WTC11 (cell line): ENCODE data around the gene TDP1. TPM values are rescaled to one million over a fixed set of nuclear protein-coding genes. Genes with fewer than 3 reads are reported as not detected.

ENCODE experiments used
- ATAC-seq: fragments of 200-7000 bp; cut with Tn5 transposase; 2 replicates; pipeline ENCODE4 v1.10.0; 2021; ENCODE audit warnings: mild to moderate bottlenecking, moderate library complexity
- CTCF ChIA-PET: fragments of 300-600 bp; sonication (Branson Sonifier 250); formaldehyde crosslinking; loops from one replicate; lab custom pipeline; 2021; ENCODE audit warnings: antibody characterized with exemption; lab: Charles Lee
- POLR2A ChIA-PET: fragments of 350-600 bp; sonication (Branson Sonifier 250); formaldehyde crosslinking; loops from one replicate; lab custom pipeline; 2021; ENCODE audit warnings: antibody characterized with exemption; lab: Charles Lee
- DNase-seq: peaks from one replicate; pipeline ENCODE4 v3.0.0; 2021; ENCODE audit warnings: low spot score
- H3K27ac Mint-ChIP-seq: 2 replicates; pipeline ENCODE4 v1.8.0; 2021; ENCODE audit warnings: mixed read lengths
- H3K27me3 Mint-ChIP-seq: 2 replicates; pipeline ENCODE4 v1.8.0; 2021; ENCODE audit warnings: low read depth, mild to moderate bottlenecking, moderate library complexity, mixed read lengths
- H3K36me3 Mint-ChIP-seq: 2 replicates; pipeline ENCODE4 v1.8.0; 2021; ENCODE audit warnings: mixed read lengths
- H3K4me1 Mint-ChIP-seq: 2 replicates; pipeline ENCODE4 v1.8.0; 2022; ENCODE audit warnings: mixed read lengths
- H3K4me3 Mint-ChIP-seq: 2 replicates; pipeline ENCODE4 v1.8.0; 2021; ENCODE audit warnings: mild to moderate bottlenecking, moderate library complexity, mixed read lengths
- H3K9me3 Mint-ChIP-seq: 2 replicates; pipeline ENCODE4 v1.8.0; 2021; ENCODE audit warnings: mixed read lengths
- AR ChIP-seq: fragments of 250-450 bp; sonication (Bioruptor Pico); IDR thresholded peaks from 2 replicates; pipeline ENCODE4 v1.9.0; 2021; ENCODE audit warnings: mild to moderate bottlenecking
- ATF6 ChIP-seq: sonication (generic); formaldehyde crosslinking; IDR thresholded peaks from 2 replicates; pipeline ENCODE4 v1.8.1; 2023; ENCODE audit warnings: mild to moderate bottlenecking, missing genetic modification reagents
- CREB1 ChIP-seq: sonication (generic); formaldehyde crosslinking; IDR thresholded peaks from 2 replicates; pipeline ENCODE4 v1.8.0; 2023; ENCODE audit warnings: mild to moderate bottlenecking, missing genetic modification reagents
- E2F1 ChIP-seq: sonication (generic); formaldehyde crosslinking; IDR thresholded peaks from 2 replicates; pipeline ENCODE4 v1.8.0; 2022; ENCODE audit warnings: mild to moderate bottlenecking, missing genetic modification reagents
- ESRRA ChIP-seq: sonication (generic); formaldehyde crosslinking; IDR thresholded peaks from 2 replicates; pipeline ENCODE4 v1.8.1; 2022; ENCODE audit warnings: mild to moderate bottlenecking, missing genetic modification reagents, borderline replicate concordance
- FOXJ3 ChIP-seq: sonication (generic); formaldehyde crosslinking; IDR thresholded peaks from 2 replicates; pipeline ENCODE4 v1.9.0; 2021; ENCODE audit warnings: missing genetic modification reagents, mild to moderate bottlenecking, borderline replicate concordance
- FOXK1 ChIP-seq: sonication (generic); formaldehyde crosslinking; IDR thresholded peaks from 2 replicates; pipeline ENCODE4 v1.8.0; 2022; ENCODE audit warnings: mild to moderate bottlenecking, moderate library complexity, missing genetic modification reagents
- GABPB1 ChIP-seq: sonication (generic); formaldehyde crosslinking; IDR thresholded peaks from 2 replicates; pipeline ENCODE4 v1.8.1; 2023; ENCODE audit warnings: mild to moderate bottlenecking, missing genetic modification reagents
- IRF2 ChIP-seq: sonication (generic); formaldehyde crosslinking; IDR thresholded peaks from 2 replicates; pipeline ENCODE4 v1.8.0; 2022; ENCODE audit warnings: low read depth, missing genetic modification reagents, borderline replicate concordance
- NR3C1 ChIP-seq: sonication (generic); formaldehyde crosslinking; conservative IDR thresholded peaks from 2 replicates; pipeline ENCODE4 v1.8.1; 2023; ENCODE audit warnings: low read depth, mild to moderate bottlenecking, missing genetic modification reagents
- PRRX2 ChIP-seq: fragments of 250-450 bp; sonication (Bioruptor Pico); IDR thresholded peaks from 2 replicates; pipeline ENCODE4 v1.8.0; 2021; ENCODE audit warnings: mild to moderate bottlenecking
- STAT6 ChIP-seq: sonication (generic); formaldehyde crosslinking; conservative IDR thresholded peaks from 2 replicates; pipeline ENCODE4 v1.8.1; 2023; ENCODE audit warnings: mild to moderate bottlenecking, low read depth, missing genetic modification reagents, moderate library complexity
- ZBTB21 ChIP-seq: sonication (generic); formaldehyde crosslinking; IDR thresholded peaks from 2 replicates; pipeline ENCODE4 v1.8.1; 2023; ENCODE audit warnings: mild to moderate bottlenecking, missing genetic modification reagents, borderline replicate concordance
- ZBTB43 ChIP-seq: sonication (generic); formaldehyde crosslinking; IDR thresholded peaks from 2 replicates; pipeline ENCODE4 v1.8.1; 2023; ENCODE audit warnings: mild to moderate bottlenecking, missing genetic modification reagents
- ZNF121 ChIP-seq: sonication (generic); formaldehyde crosslinking; IDR thresholded peaks from 2 replicates; pipeline ENCODE4 v1.8.0; 2023; ENCODE audit warnings: missing genetic modification reagents
- ZNF425 ChIP-seq: fragments of 250-450 bp; sonication (Bioruptor Pico); conservative IDR thresholded peaks from 2 replicates; pipeline ENCODE4 v1.9.0; 2021; ENCODE audit warnings: mild to moderate bottlenecking
- total RNA-seq: library from RNA; stranded (reverse); gene quantifications from 3 replicates; pipeline ENCODE4 v1.2.3, GENCODE V29; 2021

Gene TDP1
- total RNA-seq, 1 experiment from 2014 or later: 59.8 TPM

- H3K4me1 Mint-ChIP-seq: peaks cover 10% of the 10 kb centered on the region
- no peak for TF ChIP-seq NR3C1 (CRISPR knock-in tag)
- DNase-seq (no peak), ATAC-seq (no peak)
- no peaks in the 10 kb centered on the region for H3K36me3 Mint-ChIP-seq
- no peaks in the 10 kb centered on the region for H3K9me3 Mint-ChIP-seq
- POLR2A ChIA-PET: no interaction called here
- no peak overlapping the region for H3K4me3 Mint-ChIP-seq
- CTCF ChIA-PET: interaction anchor here (0.6 to 6.9 kb wide), 2 partner anchors 17 to 140 kb away, joined by 4 to 47 read pairs; no protein-coding TSS in a partner anchor
- no peak overlapping the region for H3K27ac Mint-ChIP-seq
- no peaks in the 10 kb centered on the region for H3K27me3 Mint-ChIP-seq
Observed at GRCh38 chr14:89922031-89922907, 33.5 kb upstream of the TDP1 start.

GRCh38 chr14:89924268-89924667 lies 31.5 kb upstream of the TDP1 start:
- ATAC-seq (no peak), DNase-seq (no peak)
- ChIA-PET POLR2A (no interaction called here), CTCF (interaction anchor here (0.7 to 6.9 kb wide), 2 partner anchors 15 to 49 kb away, joined by 3 to 47 read pairs; no protein-coding TSS in a partner anchor)
- H3K4me3 Mint-ChIP-seq: no peak overlapping the region
- H3K4me1 Mint-ChIP-seq: peaks cover 10% of the 10 kb centered on the region
- no peaks in the 10 kb centered on the region for H3K36me3 Mint-ChIP-seq
- no peak overlapping the region for H3K27ac Mint-ChIP-seq
- no peaks in the 10 kb centered on the region for H3K9me3 Mint-ChIP-seq
- TF ChIP-seq GABPB1 (CRISPR knock-in tag) (no peak), ZNF121 (CRISPR knock-in tag) (no peak), FOXJ3 (no peak), ESRRA (CRISPR knock-in tag) (no peak), ZNF425 (CRISPR knock-in tag) (no peak), ZBTB43 (CRISPR knock-in tag) (no peak), STAT6 (CRISPR knock-in tag) (no peak), IRF2 (CRISPR knock-in tag) (no peak), AR (CRISPR knock-in tag) (no peak), CREB1 (CRISPR knock-in tag) (no peak), E2F1 (CRISPR knock-in tag) (no peak), PRRX2 (no peak), ATF6 (no peak), FOXK1 (CRISPR knock-in tag) (no peak), ZBTB21 (CRISPR knock-in tag) (no peak)
- no peaks in the 10 kb centered on the region for H3K27me3 Mint-ChIP-seq
